AG10803 (cell line): Measurements from ENCODE around the gene CDH3.

Experiments used
- DNase-seq: peaks from one replicate; pipeline ENCODE4 v3.0.0; 2010; ENCODE audit warnings: low read depth
- H3K4me3 ChIP-seq: 2 replicates; pipeline ENCODE4 v1.5.1; 2011; ENCODE audit warnings: mild to moderate bottlenecking, low read length, control low read depth
- CTCF ChIP-seq: conservative IDR thresholded peaks from 2 replicates; pipeline ENCODE4 v1.5.1; 2011; ENCODE audit warnings: mild to moderate bottlenecking, low read length, control low read depth, inconsistent platforms

The CDH3 gene

GRCh38 chr16:68724797-68725196, 79.7 kb downstream of the CDH3 start:
- no peak for DNase-seq
- no peak overlapping the region for H3K4me3 ChIP-seq
- TF ChIP-seq CTCF: no peak

GRCh38 chr16:68728523-68728922, 83.4 kb downstream of the CDH3 start:
- H3K4me3 ChIP-seq: no peak overlapping the region
- no peak for TF ChIP-seq CTCF
- DNase-seq: no peak

GRCh38 chr16:68731637-68732036, 86.5 kb downstream of the CDH3 start:
- H3K4me3 ChIP-seq: no peak overlapping the region
- no peak for DNase-seq

GRCh38 chr16:68732042-68732680, 87.1 kb downstream of the CDH3 start:
- TF ChIP-seq CTCF: no peak
- H3K4me3 ChIP-seq: no peak overlapping the region
- no peak for DNase-seq

More at GRCh38 chr16:68731637-68732036, 86.5 kb downstream of the CDH3 start:
- TF ChIP-seq CTCF: no peak

GRCh38 chr16:68732741-68733399, 87.8 kb downstream of the CDH3 start:
- no peak overlapping the region for H3K4me3 ChIP-seq
- no peak for TF ChIP-seq CTCF
- DNase-seq: no peak

- no peak overlapping the region for H3K4me3 ChIP-seq
- no peak for TF ChIP-seq CTCF
- no peak for DNase-seq
Observed at GRCh38 chr16:68733570-68733969, 88.5 kb downstream of the CDH3 start.

- no peak for TF ChIP-seq CTCF
- DNase-seq: no peak
- H3K4me3 ChIP-seq: no peak overlapping the region
Observed at GRCh38 chr16:68734782-68735181, 89.7 kb downstream of the CDH3 start.
